GM19035 (cell line): ENCODE data around the gene CABCOCO1.
"Not testable (repeated sequence)": the region's sequence is repeated elsewhere in the genome, so short reads cannot be mapped to it uniquely, and the experiment has no call there.

ENCODE experiments used
- ATAC-seq: cut with Tn5 transposase; IDR thresholded peaks from one replicate; pipeline ENCODE4 v1.9.1; 2021; ENCODE audit not compliant: unreplicated experiment

The CABCOCO1 gene

GRCh38 chr10:61642150-61642571 is 20.6 kb upstream of the CABCOCO1 start:
- ATAC-seq = no peak

GRCh38 chr10:61642676-61643075 is 20.1 kb upstream of the CABCOCO1 start:
- no peak for ATAC-seq

DNA sequence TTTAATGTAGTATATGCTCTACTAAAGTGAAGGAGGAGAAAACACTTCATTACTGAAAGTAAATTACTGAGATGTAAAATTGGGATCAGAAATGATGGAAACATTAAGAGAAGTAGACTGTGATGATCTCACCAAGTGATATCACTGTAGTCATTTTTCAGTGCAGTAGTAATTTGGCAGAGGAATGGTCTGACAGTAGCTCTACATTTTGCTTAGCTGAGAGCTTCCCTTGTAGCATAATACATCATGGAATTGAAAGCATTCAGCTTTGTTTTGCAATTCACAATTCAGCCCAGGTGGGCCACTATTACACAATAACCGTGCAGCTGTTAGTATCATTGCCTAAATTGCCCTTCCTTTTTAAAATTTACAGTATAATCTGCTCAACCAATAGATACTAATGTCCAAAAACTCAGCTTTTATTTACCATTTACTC is 19.4 kb upstream of the CABCOCO1 start:
- ATAC-seq = no peak

DNA sequence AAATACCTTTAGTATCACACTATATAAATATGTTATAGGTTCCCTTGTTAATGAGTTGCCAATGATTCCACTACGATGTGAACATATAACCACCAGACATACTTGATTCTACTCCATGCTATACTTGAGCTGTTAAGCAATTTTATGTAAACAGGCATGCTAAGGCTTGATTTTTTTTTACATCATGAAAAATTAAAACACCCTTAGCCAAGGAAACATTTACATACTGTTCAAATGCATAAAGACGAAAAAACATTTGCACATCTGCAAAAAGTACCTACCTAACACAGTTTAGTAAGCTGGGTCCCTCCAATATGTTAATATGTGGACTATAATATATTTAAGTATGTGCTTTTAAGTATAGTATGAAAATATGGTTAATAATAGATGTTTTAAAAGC is 9.0 kb upstream of the CABCOCO1 start:
- ATAC-seq = no peak

DNA sequence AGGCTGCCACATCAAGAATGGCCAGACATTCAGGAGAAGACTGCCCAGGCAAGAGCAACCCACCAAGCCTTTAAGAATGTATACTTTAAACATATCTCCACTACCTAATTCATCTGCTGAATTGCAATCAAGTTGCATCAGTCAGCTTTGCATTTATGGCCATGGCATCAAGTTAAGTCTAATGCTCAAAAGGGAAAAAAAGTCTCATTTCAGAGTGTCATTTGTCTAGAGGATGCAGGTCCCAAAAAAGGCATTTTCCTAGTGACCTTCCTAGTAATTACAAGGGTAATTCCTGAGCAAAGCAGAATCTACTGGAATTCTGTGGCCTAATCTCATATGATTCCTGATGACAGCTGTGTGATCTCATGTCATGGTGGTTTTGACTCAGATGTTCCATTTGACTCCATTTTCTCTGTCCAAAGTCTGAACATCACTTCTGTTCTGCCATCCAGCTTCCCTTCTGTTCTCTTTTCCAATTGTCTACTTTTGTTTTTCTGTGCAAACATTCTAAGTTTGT is 7.3 kb upstream of the CABCOCO1 start:
- no peak for ATAC-seq

DNA sequence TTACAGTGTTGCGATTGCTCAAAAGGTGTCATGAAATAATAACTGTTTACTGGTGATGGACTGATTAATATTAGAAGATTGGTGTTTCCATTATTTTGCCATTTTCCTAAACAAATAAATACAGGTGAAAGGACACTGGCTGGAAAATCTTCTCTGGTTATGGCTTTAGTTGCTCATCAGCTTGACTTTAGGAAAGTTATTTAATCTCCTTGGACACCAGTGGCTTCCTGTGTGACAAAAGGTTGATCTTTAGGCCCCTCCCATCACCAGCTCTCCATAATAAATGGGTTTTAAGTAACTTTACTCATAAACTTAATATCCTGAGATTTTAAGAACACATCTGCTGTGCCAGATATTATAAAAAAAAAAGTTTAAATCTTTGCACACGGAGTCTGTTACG is 737 bp downstream of the CABCOCO1 start:
- no peak for ATAC-seq

- ATAC-seq = no peak
Measured at GRCh38 chr10:61664985-61665384, 2.3 kb downstream of the CABCOCO1 start.

DNA sequence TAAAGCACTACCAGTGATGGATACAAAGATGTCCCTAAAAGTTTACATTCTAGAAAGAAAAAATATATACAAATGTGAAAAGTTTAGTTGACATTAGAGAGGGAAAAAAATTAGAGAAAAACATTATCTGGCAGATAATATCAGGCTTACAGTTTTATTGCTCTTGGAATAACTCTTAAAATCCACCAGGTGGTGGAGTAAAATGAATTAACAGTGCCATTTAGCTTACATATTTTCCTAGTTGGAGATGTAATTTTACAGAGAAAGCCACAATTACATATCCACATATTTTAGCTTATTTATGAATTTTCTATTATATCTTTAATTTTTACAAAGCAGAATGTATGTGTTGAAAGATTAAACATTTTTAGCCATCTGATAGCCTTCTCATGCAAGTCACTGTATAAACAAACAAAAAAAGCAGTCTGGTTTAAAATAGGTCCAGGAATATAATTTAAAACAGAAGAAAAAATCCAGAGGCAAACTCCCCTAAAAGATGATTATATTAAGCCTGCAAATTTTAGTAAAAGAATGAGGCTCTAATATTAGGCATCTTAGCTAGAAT is 6.5 kb downstream of the CABCOCO1 start:
- no peak for ATAC-seq

DNA sequence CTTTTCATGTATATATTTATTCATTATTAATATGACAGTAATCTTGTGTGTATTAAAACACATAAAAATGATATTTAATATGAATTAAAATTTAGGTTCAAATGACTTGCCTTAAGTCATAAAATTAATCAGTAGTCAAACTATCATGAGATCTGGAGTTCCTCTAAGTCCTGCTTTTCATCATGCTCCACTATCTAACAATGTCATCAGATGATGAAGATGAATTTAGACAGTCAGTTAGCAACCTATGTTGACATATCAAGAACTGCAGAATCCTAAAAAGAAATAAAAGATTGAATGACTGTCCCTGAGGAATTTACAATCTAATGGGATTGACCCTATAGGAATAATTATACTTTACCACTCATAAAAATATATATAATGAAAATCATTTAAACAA is 7.1 kb downstream of the CABCOCO1 start:
- ATAC-seq = no peak

GRCh38 chr10:61673360-61673759 is 10.6 kb downstream of the CABCOCO1 start:
- no peak for ATAC-seq

DNA sequence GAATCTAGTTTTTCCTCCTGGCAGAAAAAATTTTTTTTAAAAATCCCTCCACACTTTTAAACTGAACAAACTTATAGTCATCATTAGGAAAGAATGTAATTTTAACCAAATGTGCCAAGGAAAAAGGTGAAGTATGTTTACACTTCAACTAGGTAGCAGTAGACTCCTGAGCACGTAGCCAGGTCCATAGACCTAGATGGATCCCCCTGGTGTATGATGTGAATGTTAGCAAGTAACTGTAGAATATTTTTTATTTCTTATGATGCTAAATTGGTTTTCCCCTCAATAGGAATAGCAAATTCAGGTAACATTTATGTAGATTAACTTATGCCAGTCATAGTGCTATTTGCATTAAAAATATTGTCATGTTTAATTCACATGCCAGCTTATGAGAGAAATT is 19.6 kb downstream of the CABCOCO1 start:
- ATAC-seq = no peak

- ATAC-seq = no peak
Measured at GRCh38 chr10:61683319-61683718, 20.6 kb downstream of the CABCOCO1 start.

GRCh38 chr10:61684894-61685507 is 22.3 kb downstream of the CABCOCO1 start:
- no peak for ATAC-seq

- no peak for ATAC-seq
Measured at GRCh38 chr10:61688551-61689308, 26.0 kb downstream of the CABCOCO1 start.

GRCh38 chr10:61691667-61692066 is 28.9 kb downstream of the CABCOCO1 start:
- ATAC-seq = not testable (repeated sequence)

DNA sequence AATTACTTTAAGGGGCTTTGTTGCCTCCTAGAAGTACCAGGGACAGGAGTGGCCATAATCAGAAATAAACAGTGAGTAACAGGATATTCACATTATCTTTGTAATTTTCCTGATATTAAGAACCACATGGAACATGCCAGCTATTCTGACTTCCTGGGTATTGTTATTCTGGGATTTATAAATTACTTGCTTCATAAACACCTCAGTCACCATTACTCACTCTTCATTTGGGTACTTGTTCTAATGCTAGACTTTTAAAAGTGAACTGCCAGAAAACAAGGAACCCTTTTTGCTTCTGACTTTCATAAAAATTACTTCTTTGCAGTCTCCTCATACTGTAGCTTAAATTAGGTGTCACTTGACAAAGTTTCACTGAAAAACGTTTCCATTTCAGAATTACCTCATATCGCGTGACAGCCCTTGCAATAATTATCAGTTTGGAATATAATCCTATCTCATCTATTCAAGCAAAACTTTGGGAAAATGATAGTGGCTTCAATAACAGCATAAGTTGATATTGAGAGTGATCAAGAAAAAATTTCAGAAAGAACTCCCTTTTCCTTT is 29.8 kb downstream of the CABCOCO1 start:
- no peak for ATAC-seq

DNA sequence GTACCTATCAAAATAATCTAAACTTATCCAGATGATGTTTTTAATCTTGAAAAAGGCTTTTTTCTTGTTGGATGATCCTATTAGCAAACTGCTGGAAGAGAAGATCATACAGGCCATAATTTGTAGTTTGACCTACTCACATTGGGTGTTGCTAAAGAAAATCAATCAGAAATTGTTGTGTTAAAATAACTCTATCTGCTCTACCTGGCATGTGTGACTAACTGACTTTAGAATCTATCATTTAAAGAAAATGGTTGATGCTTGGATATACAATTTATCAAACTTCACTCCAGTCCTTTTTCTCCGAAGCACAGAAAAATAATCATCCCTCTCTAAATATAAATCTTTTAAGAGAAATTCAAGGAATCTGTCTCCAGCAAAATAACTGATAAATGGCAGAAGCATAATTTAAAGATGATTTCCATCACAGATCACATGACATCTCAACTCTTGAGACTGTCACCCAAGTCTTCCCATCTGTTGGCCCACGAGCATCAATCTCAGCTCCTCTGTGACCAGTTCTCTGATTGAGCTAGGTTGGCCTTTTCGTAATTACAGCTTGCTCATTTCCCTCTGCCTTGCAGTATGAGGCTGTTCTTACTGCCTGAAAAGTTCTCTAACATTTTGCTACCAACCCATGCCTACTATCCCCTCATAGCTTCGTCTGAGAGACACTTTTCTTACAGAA is 36.4 kb downstream of the CABCOCO1 start:
- ATAC-seq = no peak

- ATAC-seq = no peak
Measured at GRCh38 chr10:61701055-61701705, 38.5 kb downstream of the CABCOCO1 start.

DNA sequence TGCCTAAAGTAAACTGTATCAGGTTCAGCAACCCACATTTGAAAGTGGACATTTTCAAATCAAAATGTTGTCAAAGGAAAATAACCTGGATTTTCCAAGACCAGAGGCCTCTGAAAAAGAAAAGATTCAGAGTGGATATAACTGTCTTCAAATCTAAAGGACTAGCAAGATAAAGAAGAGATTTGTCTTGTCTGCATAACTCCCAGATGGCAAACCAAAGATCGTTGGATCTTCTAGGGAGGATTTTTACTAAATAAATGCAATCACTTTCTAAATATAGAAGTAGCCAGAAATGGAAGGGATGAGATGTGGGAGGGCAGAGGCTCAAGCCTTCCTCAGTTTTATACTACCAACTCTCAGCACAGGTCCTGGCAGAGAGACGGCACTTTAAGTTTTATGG is 39.0 kb downstream of the CABCOCO1 start:
- ATAC-seq = no peak

DNA sequence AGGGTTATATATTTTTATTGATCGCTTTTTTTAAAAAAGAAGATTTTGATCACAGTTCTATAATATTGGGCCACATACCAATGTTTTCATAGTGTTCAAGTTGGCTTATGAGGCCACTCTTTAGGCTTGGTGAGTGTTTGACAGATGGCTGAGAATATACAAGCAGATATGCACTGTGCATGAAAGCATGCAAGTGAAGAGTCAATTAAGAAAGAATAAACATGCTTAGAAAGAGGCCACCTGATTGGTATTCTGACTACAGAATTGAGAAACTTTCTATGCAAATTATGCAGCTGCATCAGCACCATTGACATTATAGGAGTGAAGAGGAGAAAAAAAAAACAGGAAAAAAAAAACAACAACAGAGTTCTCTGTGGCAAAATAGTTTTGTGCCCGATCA is 39.9 kb downstream of the CABCOCO1 start:
- no peak for ATAC-seq
